Raji (cell line): ENCODE data around the gene ABHD6.

Experiments used
- POLR2A ChIP-seq: IDR thresholded peaks from 2 replicates; pipeline ENCODE4 v1.6.1; 2011; ENCODE audit warnings: low read depth, low read length, control low read depth; ENCODE audit not compliant: insufficient read depth

ABHD6 gene

DNA sequence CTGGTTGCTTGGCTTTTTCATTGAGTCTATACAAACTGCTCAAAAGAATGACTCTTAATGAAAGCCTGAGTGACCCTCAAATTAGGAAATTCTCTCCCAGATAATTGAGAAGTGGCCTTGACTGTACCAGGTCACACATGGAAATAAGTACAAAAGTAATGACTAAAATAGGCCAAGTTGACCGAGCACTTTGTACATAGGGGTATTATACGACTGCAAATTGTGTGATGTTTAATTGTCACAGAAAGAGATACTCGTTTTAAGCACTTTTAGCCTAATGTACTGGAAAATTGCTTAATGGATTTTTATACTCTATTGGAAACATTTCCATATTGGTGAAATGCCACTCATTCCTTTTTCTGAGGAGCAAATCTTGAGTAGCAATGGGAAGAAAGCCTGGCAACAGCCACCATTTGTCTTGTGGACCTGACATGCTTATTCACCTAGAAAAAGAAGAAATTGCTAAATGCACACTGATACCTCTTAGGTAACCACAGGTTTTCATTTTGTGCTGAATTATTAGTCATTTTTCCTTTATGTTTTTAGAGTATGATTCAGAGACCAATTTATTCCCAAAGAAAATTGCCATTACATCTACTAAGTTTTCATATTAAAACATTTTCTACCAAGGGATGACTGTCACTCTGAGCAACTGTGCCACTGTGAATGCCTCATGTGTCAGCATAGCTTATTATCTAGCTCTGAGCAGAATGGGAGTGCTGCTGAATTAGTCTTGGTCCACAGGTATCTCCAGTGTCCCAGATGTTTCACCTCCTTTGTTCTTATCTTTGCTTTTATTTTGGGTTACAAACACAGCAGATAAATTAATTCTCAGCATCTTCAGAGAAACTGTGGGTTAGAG, 86.2 kb downstream of the ABHD6 start:
- TF ChIP-seq POLR2A = no peak

DNA sequence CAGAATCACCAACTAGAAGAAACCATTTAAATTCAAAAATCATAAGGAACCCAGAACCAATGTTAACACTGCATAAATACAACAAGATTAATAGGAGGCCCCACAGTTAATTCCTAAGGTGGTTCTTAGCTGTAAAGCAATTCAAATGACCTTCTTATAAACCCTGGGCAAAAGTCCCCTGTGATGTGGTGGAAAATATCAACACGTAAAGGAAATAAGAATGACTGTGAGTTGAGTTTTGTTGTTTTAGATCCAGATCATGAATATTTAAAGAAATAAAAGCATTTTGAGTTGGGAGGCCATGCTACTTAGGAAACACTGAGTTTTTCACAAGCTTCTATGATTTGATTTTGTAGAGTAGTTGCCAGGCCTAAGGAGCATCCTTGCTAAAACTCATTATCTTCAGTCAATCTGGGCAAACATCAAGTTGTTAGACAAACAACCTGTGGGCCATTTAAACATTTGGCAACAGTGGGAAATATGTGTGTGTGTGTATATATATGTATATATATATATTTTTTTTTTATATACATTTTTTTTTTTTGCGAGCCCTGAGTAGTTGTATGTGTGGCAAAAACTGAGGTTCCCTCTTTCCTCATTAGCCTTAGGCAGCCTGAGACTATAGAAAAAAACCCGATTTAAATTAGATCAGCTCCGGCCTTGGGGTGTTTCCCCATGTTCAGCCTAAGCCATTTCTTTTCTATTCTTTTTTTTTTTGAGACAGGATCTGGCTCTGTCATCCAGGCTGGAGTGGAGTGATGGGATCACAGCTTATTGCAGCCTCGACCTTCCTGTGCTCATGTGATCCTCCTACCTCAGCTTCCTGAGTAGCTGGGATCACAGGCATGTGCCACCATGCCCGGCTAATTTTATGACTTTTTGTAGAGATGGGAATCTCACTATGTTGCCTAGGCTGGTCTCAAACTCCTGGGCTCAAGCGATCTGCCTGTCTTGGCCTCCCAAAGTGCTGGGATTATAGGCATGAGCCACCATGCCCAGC, 87.1 kb downstream of the ABHD6 start:
- TF ChIP-seq POLR2A = no peak

DNA sequence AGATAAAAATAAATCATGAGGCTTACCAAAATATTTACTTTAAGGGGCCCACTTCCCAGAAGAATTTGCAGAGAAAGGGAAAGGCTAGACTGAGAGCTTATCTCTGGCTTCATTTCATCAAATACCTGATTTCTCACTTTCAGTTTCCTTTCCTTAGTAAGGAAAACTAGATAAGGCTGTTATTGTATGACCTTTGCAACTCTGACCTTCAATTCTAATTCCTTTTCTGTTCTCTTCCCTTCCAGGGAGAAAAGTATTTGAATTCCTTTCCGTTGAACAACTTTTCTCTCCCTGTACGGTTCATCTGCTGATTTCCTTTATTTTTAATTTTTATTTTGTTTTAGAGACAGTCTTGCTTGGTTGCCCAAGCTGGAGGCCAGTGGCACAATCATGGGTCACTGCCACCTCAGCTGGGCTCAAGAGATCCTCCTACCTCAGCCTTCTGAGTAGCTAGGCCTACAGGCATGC, 88.0 kb downstream of the ABHD6 start:
- no peak for TF ChIP-seq POLR2A

DNA sequence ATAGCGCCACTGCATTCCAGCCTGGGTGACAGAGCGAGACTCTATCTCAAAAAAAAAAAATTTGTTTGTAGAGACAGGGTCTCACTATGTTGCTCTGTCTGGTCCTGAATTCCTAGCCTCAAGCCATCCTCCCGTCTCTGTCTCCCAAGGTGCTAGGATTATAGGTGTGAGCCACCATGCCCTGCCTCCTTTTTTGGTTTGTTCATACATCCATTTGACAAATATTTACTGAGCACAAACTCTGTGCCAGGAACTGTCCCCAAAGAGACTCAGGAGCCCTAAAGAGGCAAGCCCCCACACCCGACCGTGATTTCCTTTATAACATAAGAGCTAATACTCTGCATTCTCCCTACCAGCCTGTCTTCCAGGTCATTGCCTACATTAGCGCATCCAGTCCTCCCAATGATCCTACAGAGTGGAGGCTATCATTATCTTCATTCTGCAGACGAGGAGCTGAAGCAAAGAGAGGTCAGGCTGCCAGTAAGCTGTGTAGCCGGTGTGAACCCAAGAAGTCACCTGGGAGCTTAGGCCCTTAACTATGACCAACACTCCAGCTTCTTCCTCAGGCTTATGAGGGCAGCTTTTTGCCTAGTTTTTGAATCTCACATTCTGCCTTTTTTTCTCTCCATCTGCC, 88.8 kb downstream of the ABHD6 start:
- TF ChIP-seq POLR2A = no peak

DNA sequence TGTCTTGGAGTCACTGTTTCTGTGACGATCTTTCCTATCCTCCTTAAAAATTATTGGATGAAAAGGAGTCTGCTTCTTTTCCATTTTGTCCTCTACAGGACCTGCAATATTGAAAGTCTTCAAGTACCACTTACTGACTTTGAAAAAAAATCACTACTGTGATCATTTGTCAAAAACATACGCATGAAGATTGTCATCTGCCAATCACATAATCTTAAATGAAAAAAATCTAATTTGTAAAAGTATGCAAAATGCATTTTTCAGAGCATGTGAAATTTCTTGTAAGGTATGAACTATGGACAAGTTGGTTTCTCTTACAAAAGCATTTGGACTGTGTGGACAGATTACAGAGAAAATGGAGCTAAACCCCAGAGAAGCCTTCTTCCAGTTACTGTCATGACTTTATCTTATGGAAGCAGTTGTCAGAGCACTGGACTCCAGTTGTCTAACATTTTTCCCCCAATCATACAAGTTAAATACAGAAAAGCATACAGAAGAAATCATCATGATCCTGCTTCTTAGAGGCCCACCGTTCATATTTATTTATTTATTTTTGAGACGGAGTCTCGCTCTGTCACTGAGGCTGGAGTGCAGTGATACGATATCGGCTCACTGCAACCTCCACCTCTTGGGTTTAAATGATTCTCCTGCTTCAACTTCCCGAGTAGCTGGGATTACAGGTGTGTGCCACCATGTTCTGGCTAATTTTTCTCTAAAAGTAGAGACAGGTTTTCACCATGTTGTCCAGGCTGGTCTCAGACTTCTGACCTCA, 91.7 kb downstream of the ABHD6 start:
- TF ChIP-seq POLR2A = no peak

DNA sequence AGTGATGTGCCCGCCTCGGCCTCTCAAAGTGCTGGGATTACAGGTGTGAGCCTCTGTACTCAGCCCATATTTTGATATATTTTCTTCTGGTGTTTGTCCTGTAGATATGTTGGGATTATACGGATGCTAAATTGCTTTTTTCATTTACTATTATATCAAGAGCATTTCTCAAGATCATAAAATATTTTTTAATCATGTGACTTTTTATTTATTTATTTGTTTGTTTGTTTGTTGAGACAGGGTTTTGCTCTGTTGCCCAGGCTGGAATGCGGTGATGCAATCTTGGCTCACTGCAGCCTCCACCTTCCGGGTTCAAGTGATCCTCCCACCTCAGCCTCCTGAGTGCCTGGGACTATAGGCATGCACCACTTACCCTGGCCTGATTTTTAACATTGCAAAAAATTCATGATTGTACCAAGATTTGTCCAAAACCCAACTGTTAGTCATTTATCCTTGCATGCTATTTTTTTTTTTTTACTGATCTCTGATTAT, 92.4 kb downstream of the ABHD6 start:
- TF ChIP-seq POLR2A = no peak

DNA sequence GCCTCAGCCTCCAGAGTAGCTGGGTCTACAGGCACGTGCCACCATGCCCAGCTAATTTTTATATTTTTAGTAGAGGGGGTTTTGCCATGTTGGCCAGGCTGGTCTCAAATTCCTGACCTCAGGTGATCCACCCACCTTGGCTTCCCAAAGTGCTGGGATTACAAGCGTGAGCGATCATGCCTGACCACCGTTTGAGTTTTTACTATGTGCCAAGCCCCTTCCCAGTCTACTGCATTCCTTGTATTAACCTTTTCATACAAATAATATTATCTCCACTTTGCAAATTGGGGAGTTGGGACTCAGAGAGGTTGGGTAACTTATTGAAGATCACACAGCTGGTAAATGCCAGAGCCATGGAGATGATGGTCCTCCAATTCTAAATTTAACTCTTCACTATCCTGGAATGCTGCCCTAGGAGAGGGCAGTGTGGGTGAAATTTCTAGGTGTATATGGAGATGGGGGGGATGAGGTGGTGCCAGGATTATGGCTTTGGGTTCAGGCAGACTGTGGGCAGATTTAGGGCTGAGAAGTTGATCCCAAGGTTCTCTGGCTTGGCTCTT, 94.1 kb downstream of the ABHD6 start:
- no peak for TF ChIP-seq POLR2A

DNA sequence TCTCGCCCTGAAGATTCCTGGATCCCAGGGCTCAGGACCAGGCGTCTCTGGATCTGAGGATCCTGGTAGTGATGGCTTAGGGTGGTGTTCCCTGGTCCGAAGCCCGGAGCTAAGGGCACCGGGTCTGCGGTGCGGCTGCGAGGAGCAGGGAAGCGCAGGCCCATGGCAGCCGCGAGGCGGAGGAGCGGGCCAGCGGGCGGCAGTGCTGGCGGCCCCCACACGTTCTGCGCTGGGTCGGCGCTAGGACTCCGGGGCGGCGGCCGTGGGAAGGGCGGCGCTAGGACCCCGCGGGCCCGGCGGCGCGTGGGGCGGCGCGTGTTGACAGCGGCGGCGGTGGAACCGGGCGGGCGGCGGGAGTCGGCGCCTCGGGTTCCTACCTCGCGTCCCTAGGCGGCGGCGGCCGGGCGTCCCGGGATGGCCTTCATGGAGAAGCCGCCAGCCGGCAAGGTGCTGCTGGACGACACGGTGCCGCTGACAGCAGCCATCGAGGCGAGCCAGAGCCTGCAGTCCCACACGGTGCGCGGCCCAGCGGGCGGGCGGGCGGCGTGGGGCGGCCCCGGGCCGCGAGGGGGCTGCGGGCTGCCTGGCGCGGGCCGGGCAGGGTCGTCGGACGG, 95.1 kb downstream of the ABHD6 start, which contains the start of gene PXK:
Gene PXK (plus strand): TSS at position 318 of the 614 bp plus-strand sequence. CDS start 97 bp downstream, at position 415.
- peak; percentile 52 for TF ChIP-seq POLR2A

DNA sequence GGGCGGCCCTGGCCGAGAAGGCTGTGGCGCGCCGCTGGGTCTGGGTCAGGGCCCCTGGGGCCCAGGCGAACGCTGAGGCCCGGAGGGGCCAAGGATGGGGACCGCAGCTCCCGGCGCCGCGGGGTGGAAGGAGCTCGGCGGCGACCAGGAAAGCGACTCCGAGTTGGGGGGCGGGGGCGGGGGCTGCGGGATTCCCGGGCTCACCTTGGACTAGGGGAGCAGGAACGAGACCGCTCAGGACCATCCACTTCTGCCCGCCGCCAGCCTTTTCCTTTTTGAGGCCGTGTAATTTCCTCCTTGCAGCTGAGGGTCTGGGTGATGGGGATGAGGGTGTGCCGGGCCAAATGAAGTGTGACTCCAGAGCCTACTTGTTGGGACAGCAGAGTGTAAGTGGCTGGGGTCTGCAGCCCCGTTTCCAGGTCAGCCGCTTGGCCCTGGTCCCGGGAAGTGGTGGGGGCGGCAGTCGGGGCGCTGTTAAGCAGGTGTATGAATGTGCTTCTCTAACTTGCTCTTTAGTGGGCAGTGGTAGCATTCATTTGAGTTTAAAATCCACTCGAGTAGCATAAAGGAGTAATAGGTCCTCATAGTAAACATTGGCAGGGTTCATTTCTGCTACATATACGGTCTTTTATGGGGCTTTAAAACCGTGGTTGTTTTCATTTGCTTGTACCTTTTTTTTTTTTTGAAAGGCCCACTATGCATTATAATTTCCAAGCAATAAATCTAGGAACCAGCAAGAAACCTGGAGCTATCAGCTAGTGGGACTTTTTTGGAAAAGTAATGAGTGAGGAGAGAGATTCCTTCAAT, 95.8 kb downstream of the ABHD6 start:
- peak; percentile 36; the same call in 1 of the 2 replicates for TF ChIP-seq POLR2A

DNA sequence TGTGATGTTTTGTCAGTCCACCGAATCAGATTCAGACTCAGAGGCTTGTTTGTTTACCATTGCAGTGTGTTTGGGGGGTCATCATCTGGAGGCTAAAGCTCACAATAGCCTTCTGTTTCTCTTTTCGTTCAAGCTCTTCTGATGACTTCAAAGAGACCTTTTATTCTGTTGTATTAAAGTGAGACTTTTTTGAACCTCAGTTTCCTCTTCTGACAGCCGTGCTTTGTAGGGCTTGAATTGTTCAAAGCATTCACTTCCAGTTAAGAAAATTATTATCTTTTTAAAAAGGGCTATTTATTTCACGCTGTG, 96.4 kb downstream of the ABHD6 start:
- no peak for TF ChIP-seq POLR2A

DNA sequence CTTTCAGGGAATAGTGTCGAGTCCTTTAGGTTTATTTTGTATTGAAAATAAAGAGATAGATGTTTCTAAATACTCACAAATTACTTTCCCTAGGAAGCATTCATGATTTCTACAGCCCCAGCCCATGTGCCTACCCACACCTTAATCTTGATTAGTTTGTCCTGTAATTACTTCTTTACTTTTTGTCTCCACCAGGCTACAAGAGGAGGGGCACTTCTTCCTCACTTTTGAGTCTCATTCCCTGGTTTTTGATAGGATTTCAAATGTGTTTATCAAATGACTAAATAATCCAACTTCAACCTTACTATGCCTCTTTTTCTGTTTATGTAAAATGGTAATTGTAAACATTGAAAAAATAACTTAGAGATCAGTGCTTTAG, 96.9 kb downstream of the ABHD6 start:
- TF ChIP-seq POLR2A = no peak

DNA sequence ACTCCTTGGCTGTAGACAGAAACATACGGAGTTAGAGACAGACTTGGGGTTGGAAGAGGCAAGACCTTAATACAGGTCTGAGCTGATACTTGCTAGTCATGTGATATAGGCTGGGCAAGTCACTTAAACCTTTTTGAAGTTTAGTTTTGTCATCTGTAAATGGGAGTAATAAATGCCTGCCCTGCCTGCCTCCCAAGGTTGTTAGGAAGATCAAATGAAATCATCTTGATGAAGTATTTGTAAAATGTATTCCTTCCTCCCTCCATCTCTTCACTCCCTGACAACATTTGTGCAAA, 98.0 kb downstream of the ABHD6 start:
- no peak for TF ChIP-seq POLR2A
